GM23338 (cell line): ENCODE data around the gene DMWD. TPM values are rescaled to one million over a fixed set of nuclear protein-coding genes. Genes with fewer than 3 reads are reported as not detected.

ENCODE experiments used
- ATAC-seq: fragments of 200-7000 bp; cut with Tn5 transposase; 3 replicates; pipeline ENCODE4 v1.9.1; 2020
- DNase-seq: peaks from one replicate; pipeline ENCODE4 v3.0.0-alpha.2; 2015; ENCODE audit warnings: low spot score
- H2AFZ ChIP-seq: fragments of 200-600 bp; sonication (generic); 2 replicates; pipeline ENCODE4 v1.8.0; 2016; ENCODE audit warnings: antibody characterized with exemption, mild to moderate bottlenecking, moderate library complexity
- H3F3A ChIP-seq: fragments of 200-600 bp; sonication (generic); replicated peaks from 2 replicates; pipeline ENCODE4 v1.8.0; 2017; ENCODE audit warnings: antibody characterized with exemption, mixed run types, low read depth
- H3K27ac ChIP-seq: fragments of 200-600 bp; sonication (generic); 2 replicates; pipeline ENCODE4 v1.6.1; 2016; ENCODE audit warnings: low read depth
- H3K27me3 ChIP-seq: fragments of 200-600 bp; sonication (generic); 2 replicates; pipeline ENCODE4 v1.8.0; 2016; ENCODE audit warnings: mild to moderate bottlenecking, mixed run types, moderate library complexity; ENCODE audit not compliant: insufficient read depth
- H3K36me3 ChIP-seq: fragments of 200-600 bp; sonication (generic); 2 replicates; pipeline ENCODE4 v1.8.0; 2016; ENCODE audit warnings: mild to moderate bottlenecking; ENCODE audit not compliant: insufficient read depth
- H3K4me1 ChIP-seq: fragments of 200-600 bp; sonication (generic); 2 replicates; pipeline ENCODE4 v1.8.0; 2016; ENCODE audit warnings: mild to moderate bottlenecking, moderate library complexity; ENCODE audit not compliant: insufficient read depth
- H3K4me2 ChIP-seq: fragments of 200-600 bp; sonication (generic); 2 replicates; pipeline ENCODE4 v1.7.1; 2017; ENCODE audit warnings: mixed run types
- H3K4me3 ChIP-seq: fragments of 200-600 bp; sonication (generic); 2 replicates; pipeline ENCODE4 v1.6.1; 2016; ENCODE audit warnings: mixed run types
- H3K79me2 ChIP-seq: fragments of 200-600 bp; sonication (generic); replicated peaks from 2 replicates; pipeline ENCODE4 v1.8.0; 2017; ENCODE audit warnings: mild to moderate bottlenecking; ENCODE audit not compliant: insufficient read depth
- H3K9me2 ChIP-seq: fragments of 200-600 bp; sonication (generic); 2 replicates; pipeline ENCODE4 v1.8.0; 2017; ENCODE audit not compliant: insufficient read depth
- H4K20me1 ChIP-seq: fragments of 200-600 bp; sonication (generic); replicated peaks from 2 replicates; pipeline ENCODE4 v1.8.0; 2017; ENCODE audit warnings: mild to moderate bottlenecking; ENCODE audit not compliant: insufficient read depth
- H3K27ac Mint-ChIP-seq: 2 replicates; pipeline ENCODE4 v1.8.0; 2020; ENCODE audit warnings: inconsistent platforms, mild to moderate bottlenecking, moderate library complexity, mixed read lengths
- H3K27me3 Mint-ChIP-seq: 3 replicates; pipeline ENCODE4 v1.8.0; 2022; ENCODE audit warnings: low read depth, mild to moderate bottlenecking, moderate library complexity, mixed read lengths, inconsistent platforms; ENCODE audit not compliant: insufficient read depth, poor library complexity
- H3K36me3 Mint-ChIP-seq: 3 replicates; pipeline ENCODE4 v1.8.0; 2021; ENCODE audit warnings: low read depth, mild to moderate bottlenecking, inconsistent platforms, moderate library complexity, mixed read lengths
- H3K4me1 Mint-ChIP-seq: 3 replicates; pipeline ENCODE4 v1.8.0; 2020; ENCODE audit warnings: mild to moderate bottlenecking, inconsistent platforms, mixed read lengths
- H3K4me3 Mint-ChIP-seq: 3 replicates; pipeline ENCODE4 v1.8.0; 2021; ENCODE audit warnings: moderate library complexity, mild to moderate bottlenecking, inconsistent platforms, mixed read lengths
- H3K9me3 Mint-ChIP-seq: 3 replicates; pipeline ENCODE4 v1.8.0; 2020; ENCODE audit warnings: moderate library complexity, mild to moderate bottlenecking, inconsistent platforms, mixed read lengths
- CREB1 ChIP-seq: fragments of 250-450 bp; sonication (Bioruptor Pico); IDR thresholded peaks from 2 replicates; pipeline ENCODE4 v1.5.0; 2020; ENCODE audit warnings: low read depth, mild to moderate bottlenecking, moderate library complexity
- EZH2 ChIP-seq: fragments of 200-600 bp; sonication (generic); IDR thresholded peaks from one replicate; pipeline ENCODE4 v1.8.0; 2017; ENCODE audit warnings: antibody characterized with exemption, mild to moderate bottlenecking, low read depth; ENCODE audit not compliant: unreplicated experiment
- EZH2phosphoT487 ChIP-seq: fragments of 200-600 bp; sonication (generic); IDR thresholded peaks from one replicate; pipeline ENCODE4 v1.8.1; 2018; ENCODE audit warnings: antibody characterized with exemption; ENCODE audit not compliant: unreplicated experiment
- JUNB ChIP-seq: IDR thresholded peaks from one replicate; pipeline ENCODE4 v1.6.1; 2016; ENCODE audit warnings: antibody characterized with exemption; ENCODE audit not compliant: unreplicated experiment
- NANOG ChIP-seq: IDR thresholded peaks from 2 replicates; pipeline ENCODE4 v1.6.1; 2016; ENCODE audit warnings: antibody characterized with exemption, borderline replicate concordance
- POLR2AphosphoS5 ChIP-seq: IDR thresholded peaks from 2 replicates; pipeline ENCODE4 v1.6.1; 2016; ENCODE audit warnings: antibody characterized with exemption, low read depth
- STAT1 ChIP-seq: IDR thresholded peaks from one replicate; pipeline ENCODE4 v1.6.1; 2016; ENCODE audit warnings: antibody characterized with exemption; ENCODE audit not compliant: unreplicated experiment
- ZNF114 ChIP-seq: fragments of 250-450 bp; sonication (Bioruptor Pico); IDR thresholded peaks from 2 replicates; pipeline ENCODE4 v1.5.0; 2020; ENCODE audit warnings: mild to moderate bottlenecking, moderate library complexity
- ZNF331 ChIP-seq: fragments of 250-450 bp; sonication (Bioruptor Pico); IDR thresholded peaks from 2 replicates; pipeline ENCODE4 v1.5.0; 2020; ENCODE audit warnings: low read depth, mild to moderate bottlenecking, moderate library complexity
- polyA plus RNA-seq: library from polyadenylated mRNA; unstranded; fragments of >200 nt; fragmentation: Nextera tagmentation; extraction: Ambion mirVana; gene quantifications from 2 replicates; pipeline ENCODE4 v1.2.1, GENCODE V29; 2016
- total RNA-seq: library from RNA; depleted of rRNA; stranded (reverse); fragments of >200 nt; shearing (Covaris generic); gene quantifications from 2 replicates; pipeline ENCODE4 v1.2.3, GENCODE V29; 2014
- TF ChIP-seq, protein P1 (sequence below): fragments of 250-450 bp; sonication (Bioruptor Pico); IDR thresholded peaks from 2 replicates; pipeline ENCODE4 v1.5.0; 2020; ENCODE audit warnings: mild to moderate bottlenecking, moderate library complexity
- TF ChIP-seq, protein P2 (sequence below): IDR thresholded peaks from one replicate; pipeline ENCODE4 v1.6.1; 2018; ENCODE audit warnings: antibody characterized with exemption; ENCODE audit not compliant: unreplicated experiment
- TF ChIP-seq, protein P3 (sequence below), 2 experiments: fragments of 200-600 bp in 1 of 2; sonication (generic) in 1 of 2; conservative IDR thresholded peaks; 2 replicates each; pipeline versions ENCODE4 v1.5.1 to v1.6.1; 2016 to 2017; ENCODE audit warnings: antibody characterized with exemption in 2 of 2, low read depth in 2 of 2, mild to moderate bottlenecking in 2 of 2, moderate library complexity in 1 of 2
- TF ChIP-seq, protein P4 (sequence below): IDR thresholded peaks from 2 replicates; pipeline ENCODE4 v1.6.1; 2016; ENCODE audit warnings: antibody characterized with exemption

Gene DMWD
- total and polyA plus RNA-seq, 2 experiments from 2014 or later, result 12.1 to 45.6 TPM

- H3K36me3 ChIP-seq, result peaks cover 6% of the 10 kb centered on the region; the same call in 1 of the 2 replicates
- H3K79me2 ChIP-seq, result peaks cover 10% of the 10 kb centered on the region
- no peak overlapping the region for H3K4me3 Mint-ChIP-seq
- no peak overlapping the region for H3K4me2 ChIP-seq
- H3K4me1 ChIP-seq, result peaks cover 13% of the 10 kb centered on the region
- 0 out of 2 replicates have a peak, but pooled peaks cover 5% of the 10 kb centered on the region for H3F3A ChIP-seq
- H4K20me1 ChIP-seq, result peaks cover 14% of the 10 kb centered on the region
- H3K27me3 Mint-ChIP-seq, result peaks cover 13% of the 10 kb centered on the region
- TF ChIP-seq EZH2, result no peak
- no peak for TF ChIP-seq EZH2phosphoT487
- no peak for TF ChIP-seq CREB1 (CRISPR knock-in tag)
- no peak for TF ChIP-seq ZNF114 (CRISPR knock-in tag)
- TF ChIP-seq, protein P1, sequence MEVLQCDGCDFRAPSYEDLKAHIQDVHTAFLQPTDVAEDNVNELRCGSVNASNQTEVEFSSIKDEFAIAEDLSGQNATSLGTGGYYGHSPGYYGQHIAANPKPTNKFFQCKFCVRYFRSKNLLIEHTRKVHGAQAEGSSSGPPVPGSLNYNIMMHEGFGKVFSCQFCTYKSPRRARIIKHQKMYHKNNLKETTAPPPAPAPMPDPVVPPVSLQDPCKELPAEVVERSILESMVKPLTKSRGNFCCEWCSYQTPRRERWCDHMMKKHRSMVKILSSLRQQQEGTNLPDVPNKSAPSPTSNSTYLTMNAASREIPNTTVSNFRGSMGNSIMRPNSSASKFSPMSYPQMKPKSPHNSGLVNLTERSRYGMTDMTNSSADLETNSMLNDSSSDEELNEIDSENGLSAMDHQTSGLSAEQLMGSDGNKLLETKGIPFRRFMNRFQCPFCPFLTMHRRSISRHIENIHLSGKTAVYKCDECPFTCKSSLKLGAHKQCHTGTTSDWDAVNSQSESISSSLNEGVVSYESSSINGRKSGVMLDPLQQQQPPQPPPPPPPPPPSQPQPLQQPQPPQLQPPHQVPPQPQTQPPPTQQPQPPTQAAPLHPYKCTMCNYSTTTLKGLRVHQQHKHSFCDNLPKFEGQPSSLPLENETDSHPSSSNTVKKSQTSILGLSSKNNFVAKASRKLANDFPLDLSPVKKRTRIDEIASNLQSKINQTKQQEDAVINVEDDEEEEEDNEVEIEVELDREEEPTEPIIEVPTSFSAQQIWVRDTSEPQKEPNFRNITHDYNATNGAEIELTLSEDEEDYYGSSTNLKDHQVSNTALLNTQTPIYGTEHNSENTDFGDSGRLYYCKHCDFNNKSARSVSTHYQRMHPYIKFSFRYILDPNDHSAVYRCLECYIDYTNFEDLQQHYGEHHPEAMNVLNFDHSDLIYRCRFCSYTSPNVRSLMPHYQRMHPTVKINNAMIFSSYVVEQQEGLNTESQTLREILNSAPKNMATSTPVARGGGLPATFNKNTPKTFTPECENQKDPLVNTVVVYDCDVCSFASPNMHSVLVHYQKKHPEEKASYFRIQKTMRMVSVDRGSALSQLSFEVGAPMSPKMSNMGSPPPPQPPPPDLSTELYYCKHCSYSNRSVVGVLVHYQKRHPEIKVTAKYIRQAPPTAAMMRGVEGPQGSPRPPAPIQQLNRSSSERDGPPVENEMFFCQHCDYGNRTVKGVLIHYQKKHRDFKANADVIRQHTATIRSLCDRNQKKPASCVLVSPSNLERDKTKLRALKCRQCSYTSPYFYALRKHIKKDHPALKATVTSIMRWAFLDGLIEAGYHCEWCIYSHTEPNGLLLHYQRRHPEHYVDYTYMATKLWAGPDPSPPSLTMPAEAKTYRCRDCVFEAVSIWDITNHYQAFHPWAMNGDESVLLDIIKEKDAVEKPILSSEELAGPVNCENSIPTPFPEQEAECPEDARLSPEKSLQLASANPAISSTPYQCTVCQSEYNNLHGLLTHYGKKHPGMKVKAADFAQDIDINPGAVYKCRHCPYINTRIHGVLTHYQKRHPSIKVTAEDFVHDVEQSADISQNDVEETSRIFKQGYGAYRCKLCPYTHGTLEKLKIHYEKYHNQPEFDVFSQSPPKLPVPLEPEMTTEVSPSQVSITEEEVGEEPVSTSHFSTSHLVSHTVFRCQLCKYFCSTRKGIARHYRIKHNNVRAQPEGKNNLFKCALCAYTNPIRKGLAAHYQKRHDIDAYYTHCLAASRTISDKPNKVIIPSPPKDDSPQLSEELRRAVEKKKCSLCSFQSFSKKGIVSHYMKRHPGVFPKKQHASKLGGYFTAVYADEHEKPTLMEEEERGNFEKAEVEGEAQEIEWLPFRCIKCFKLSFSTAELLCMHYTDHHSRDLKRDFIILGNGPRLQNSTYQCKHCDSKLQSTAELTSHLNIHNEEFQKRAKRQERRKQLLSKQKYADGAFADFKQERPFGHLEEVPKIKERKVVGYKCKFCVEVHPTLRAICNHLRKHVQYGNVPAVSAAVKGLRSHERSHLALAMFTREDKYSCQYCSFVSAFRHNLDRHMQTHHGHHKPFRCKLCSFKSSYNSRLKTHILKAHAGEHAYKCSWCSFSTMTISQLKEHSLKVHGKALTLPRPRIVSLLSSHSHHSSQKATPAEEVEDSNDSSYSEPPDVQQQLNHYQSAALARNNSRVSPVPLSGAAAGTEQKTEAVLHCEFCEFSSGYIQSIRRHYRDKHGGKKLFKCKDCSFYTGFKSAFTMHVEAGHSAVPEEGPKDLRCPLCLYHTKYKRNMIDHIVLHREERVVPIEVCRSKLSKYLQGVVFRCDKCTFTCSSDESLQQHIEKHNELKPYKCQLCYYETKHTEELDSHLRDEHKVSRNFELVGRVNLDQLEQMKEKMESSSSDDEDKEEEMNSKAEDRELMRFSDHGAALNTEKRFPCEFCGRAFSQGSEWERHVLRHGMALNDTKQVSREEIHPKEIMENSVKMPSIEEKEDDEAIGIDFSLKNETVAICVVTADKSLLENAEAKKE, result no peak
- TF ChIP-seq, protein P2, sequence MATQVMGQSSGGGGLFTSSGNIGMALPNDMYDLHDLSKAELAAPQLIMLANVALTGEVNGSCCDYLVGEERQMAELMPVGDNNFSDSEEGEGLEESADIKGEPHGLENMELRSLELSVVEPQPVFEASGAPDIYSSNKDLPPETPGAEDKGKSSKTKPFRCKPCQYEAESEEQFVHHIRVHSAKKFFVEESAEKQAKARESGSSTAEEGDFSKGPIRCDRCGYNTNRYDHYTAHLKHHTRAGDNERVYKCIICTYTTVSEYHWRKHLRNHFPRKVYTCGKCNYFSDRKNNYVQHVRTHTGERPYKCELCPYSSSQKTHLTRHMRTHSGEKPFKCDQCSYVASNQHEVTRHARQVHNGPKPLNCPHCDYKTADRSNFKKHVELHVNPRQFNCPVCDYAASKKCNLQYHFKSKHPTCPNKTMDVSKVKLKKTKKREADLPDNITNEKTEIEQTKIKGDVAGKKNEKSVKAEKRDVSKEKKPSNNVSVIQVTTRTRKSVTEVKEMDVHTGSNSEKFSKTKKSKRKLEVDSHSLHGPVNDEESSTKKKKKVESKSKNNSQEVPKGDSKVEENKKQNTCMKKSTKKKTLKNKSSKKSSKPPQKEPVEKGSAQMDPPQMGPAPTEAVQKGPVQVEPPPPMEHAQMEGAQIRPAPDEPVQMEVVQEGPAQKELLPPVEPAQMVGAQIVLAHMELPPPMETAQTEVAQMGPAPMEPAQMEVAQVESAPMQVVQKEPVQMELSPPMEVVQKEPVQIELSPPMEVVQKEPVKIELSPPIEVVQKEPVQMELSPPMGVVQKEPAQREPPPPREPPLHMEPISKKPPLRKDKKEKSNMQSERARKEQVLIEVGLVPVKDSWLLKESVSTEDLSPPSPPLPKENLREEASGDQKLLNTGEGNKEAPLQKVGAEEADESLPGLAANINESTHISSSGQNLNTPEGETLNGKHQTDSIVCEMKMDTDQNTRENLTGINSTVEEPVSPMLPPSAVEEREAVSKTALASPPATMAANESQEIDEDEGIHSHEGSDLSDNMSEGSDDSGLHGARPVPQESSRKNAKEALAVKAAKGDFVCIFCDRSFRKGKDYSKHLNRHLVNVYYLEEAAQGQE, result no peak
- no peak for TF ChIP-seq JUNB
- no peak for TF ChIP-seq ZNF331
- no peak for TF ChIP-seq POLR2AphosphoS5
- TF ChIP-seq, protein P3, sequence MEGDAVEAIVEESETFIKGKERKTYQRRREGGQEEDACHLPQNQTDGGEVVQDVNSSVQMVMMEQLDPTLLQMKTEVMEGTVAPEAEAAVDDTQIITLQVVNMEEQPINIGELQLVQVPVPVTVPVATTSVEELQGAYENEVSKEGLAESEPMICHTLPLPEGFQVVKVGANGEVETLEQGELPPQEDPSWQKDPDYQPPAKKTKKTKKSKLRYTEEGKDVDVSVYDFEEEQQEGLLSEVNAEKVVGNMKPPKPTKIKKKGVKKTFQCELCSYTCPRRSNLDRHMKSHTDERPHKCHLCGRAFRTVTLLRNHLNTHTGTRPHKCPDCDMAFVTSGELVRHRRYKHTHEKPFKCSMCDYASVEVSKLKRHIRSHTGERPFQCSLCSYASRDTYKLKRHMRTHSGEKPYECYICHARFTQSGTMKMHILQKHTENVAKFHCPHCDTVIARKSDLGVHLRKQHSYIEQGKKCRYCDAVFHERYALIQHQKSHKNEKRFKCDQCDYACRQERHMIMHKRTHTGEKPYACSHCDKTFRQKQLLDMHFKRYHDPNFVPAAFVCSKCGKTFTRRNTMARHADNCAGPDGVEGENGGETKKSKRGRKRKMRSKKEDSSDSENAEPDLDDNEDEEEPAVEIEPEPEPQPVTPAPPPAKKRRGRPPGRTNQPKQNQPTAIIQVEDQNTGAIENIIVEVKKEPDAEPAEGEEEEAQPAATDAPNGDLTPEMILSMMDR (conservative IDR thresholded peaks at IDR 0.05; ENCODE audit: low read depth in 2 of 2), result no peak
- TF ChIP-seq, protein P4, sequence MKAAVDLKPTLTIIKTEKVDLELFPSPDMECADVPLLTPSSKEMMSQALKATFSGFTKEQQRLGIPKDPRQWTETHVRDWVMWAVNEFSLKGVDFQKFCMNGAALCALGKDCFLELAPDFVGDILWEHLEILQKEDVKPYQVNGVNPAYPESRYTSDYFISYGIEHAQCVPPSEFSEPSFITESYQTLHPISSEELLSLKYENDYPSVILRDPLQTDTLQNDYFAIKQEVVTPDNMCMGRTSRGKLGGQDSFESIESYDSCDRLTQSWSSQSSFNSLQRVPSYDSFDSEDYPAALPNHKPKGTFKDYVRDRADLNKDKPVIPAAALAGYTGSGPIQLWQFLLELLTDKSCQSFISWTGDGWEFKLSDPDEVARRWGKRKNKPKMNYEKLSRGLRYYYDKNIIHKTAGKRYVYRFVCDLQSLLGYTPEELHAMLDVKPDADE, result no peak
- TF ChIP-seq NANOG, result no peak
- no peak for TF ChIP-seq STAT1
- no peaks in the 10 kb centered on the region for H3K9me2 ChIP-seq
- H3K36me3 Mint-ChIP-seq, result peaks cover 45% of the 10 kb centered on the region
- H3K27ac Mint-ChIP-seq, result no peak overlapping the region
- DNase-seq (no peak), ATAC-seq (no peak)
- no peak overlapping the region for H2AFZ ChIP-seq
- H3K4me1 Mint-ChIP-seq, result peaks cover 19% of the 10 kb centered on the region; the same call in 2 of the 3 replicates
- H3K9me3 Mint-ChIP-seq, result no peaks in the 10 kb centered on the region; the same call in 2 of the 3 replicates
- H3K27me3 ChIP-seq, result no peaks in the 10 kb centered on the region
- H3K27ac ChIP-seq, result no peak overlapping the region
- no peak overlapping the region for H3K4me3 ChIP-seq
Observed at GRCh38 chr19:45786533-45786894, 6.1 kb downstream of the DMWD start.
